GM21619 (cell line): Measurements from ENCODE around the gene KCNQ5.

Experiments
- ATAC-seq: cut with Tn5 transposase; IDR thresholded peaks from one replicate; pipeline ENCODE4 v1.9.1; 2021; ENCODE audit not compliant: unreplicated experiment

Gene KCNQ5

GRCh38 chr6:72674842-72675241 is 53.0 kb downstream of the KCNQ5 start:
- no peak for ATAC-seq

GRCh38 chr6:72675396-72675795 is 53.5 kb downstream of the KCNQ5 start:
- no peak for ATAC-seq

- no peak for ATAC-seq
Observed at GRCh38 chr6:72676995-72677394, 55.1 kb downstream of the KCNQ5 start.

GRCh38 chr6:72677740-72678139 is 55.9 kb downstream of the KCNQ5 start:
- no peak for ATAC-seq

- peak; percentile 93 for ATAC-seq
Observed at GRCh38 chr6:72683797-72684196, 61.9 kb downstream of the KCNQ5 start.

- ATAC-seq, result peak; percentile 89
Observed at GRCh38 chr6:72689107-72689954, 67.5 kb downstream of the KCNQ5 start.

GRCh38 chr6:72691249-72691648 is 69.4 kb downstream of the KCNQ5 start:
- ATAC-seq, result no peak

GRCh38 chr6:72696055-72696454 is 74.2 kb downstream of the KCNQ5 start:
- ATAC-seq, result no peak

- no peak for ATAC-seq
Observed at GRCh38 chr6:72699159-72699558, 77.3 kb downstream of the KCNQ5 start.

- ATAC-seq, result no peak
Observed at GRCh38 chr6:72702421-72702820, 80.6 kb downstream of the KCNQ5 start.

- ATAC-seq, result no peak
Observed at GRCh38 chr6:72703093-72703492, 81.2 kb downstream of the KCNQ5 start.

- ATAC-seq, result no peak
Observed at GRCh38 chr6:72704979-72705378, 83.1 kb downstream of the KCNQ5 start.

- ATAC-seq, result no peak
Observed at GRCh38 chr6:72709431-72709830, 87.6 kb downstream of the KCNQ5 start.

GRCh38 chr6:72711731-72712130 is 89.9 kb downstream of the KCNQ5 start:
- no peak for ATAC-seq

- no peak for ATAC-seq
Observed at GRCh38 chr6:72712910-72713309, 91.0 kb downstream of the KCNQ5 start.

- no peak for ATAC-seq
Observed at GRCh38 chr6:72715119-72715518, 93.3 kb downstream of the KCNQ5 start.

- no peak for ATAC-seq
Observed at GRCh38 chr6:72716916-72717315, 95.1 kb downstream of the KCNQ5 start.

- ATAC-seq, result no peak
Observed at GRCh38 chr6:72720464-72720863, 98.6 kb downstream of the KCNQ5 start.

GRCh38 chr6:72721346-72721745 is 99.5 kb downstream of the KCNQ5 start:
- ATAC-seq, result no peak

GRCh38 chr6:72724545-72724944 is 102.7 kb downstream of the KCNQ5 start:
- ATAC-seq, result peak; percentile 95

- ATAC-seq, result no peak
Observed at GRCh38 chr6:72728706-72729343, 107.0 kb downstream of the KCNQ5 start.

GRCh38 chr6:72733045-72733444 is 111.2 kb downstream of the KCNQ5 start:
- no peak for ATAC-seq
